A549 (cell line): ENCODE data around the gene KLHL34. TPM values are rescaled to one million over a fixed set of nuclear protein-coding genes. Genes with fewer than 3 reads are reported as not detected.
A peak's percentile ranks its signal among the peaks of the same experiment; 100 is the strongest.

Experiments
- ATAC-seq, 2 experiments: fragments of 200-7000 bp in 1 of 2; fragments of >200 bp in 1 of 2; cut with Nextera tagmentation in 1 of 2; cut with Tn5 transposase in 1 of 2; 3 replicates each; pipeline versions ENCODE4 v1.8.0 to v1.9.1; 2018 to 2020; ENCODE audit warnings: mild to moderate bottlenecking in 1 of 2, moderate library complexity in 1 of 2
- CTCF ChIA-PET: fragments of 300-600 bp; sonication (Branson Sonifier 250); formaldehyde crosslinking; extraction: SDS; loops from one replicate; lab custom pipeline; 2021; ENCODE audit warnings: antibody characterized with exemption, inconsistent platforms; lab: Yijun Ruan, JAX
- POLR2A ChIA-PET: fragments of 350-600 bp; formaldehyde crosslinking; extraction: SDS; loops from one replicate; lab custom pipeline; 2021; ENCODE audit warnings: antibody characterized with exemption, inconsistent platforms; lab: Yijun Ruan, JAX
- DNase-seq, 2 experiments: peaks; one replicate each; pipeline versions ENCODE4 v3.0.0 to v3.0.0-alpha.2; 2011 to 2016; ENCODE audit warnings: low read depth in 1 of 2, low spot score in 1 of 2
- FAIRE-seq: peaks from 2 replicates; lab custom pipeline; 2011; peaks lifted over from hg19 to GRCh38; lab: Jason Lieb, UNC
- H3K27ac ChIP-seq, 2 experiments: fragments of >200 bp; sonication (Bioruptor Twin); formaldehyde crosslinking; 3 replicates each; pipeline ENCODE4 v1.5.1; 2016 to 2017
- H3K4me1 ChIP-seq: fragments of >200 bp; sonication (Bioruptor Twin); formaldehyde crosslinking; 3 replicates; pipeline ENCODE4 v1.6.1; 2016
- H3K4me2 ChIP-seq: fragments of >200 bp; sonication (Bioruptor Twin); formaldehyde crosslinking; 3 replicates; pipeline ENCODE4 v1.6.1; 2016
- H3K4me3 ChIP-seq: fragments of >200 bp; sonication (Bioruptor Twin); formaldehyde crosslinking; 3 replicates; pipeline ENCODE4 v1.5.1; 2016
- H3K9me3 ChIP-seq: fragments of >200 bp; sonication (Bioruptor Twin); formaldehyde crosslinking; 3 replicates; pipeline ENCODE4 v1.6.1; 2016
- BHLHE40 ChIP-seq: IDR thresholded peaks from 2 replicates; pipeline ENCODE4 v1.6.1; 2012; ENCODE audit warnings: low read depth, low read length, inconsistent platforms
- CBX2 ChIP-seq: fragments of 200-600 bp; sonication (generic); IDR thresholded peaks from 2 replicates; pipeline ENCODE4 v1.6.1; 2016; ENCODE audit warnings: low read depth, mild to moderate bottlenecking, borderline replicate concordance
- CBX8 ChIP-seq: fragments of 200-600 bp; sonication (generic); IDR thresholded peaks from 2 replicates; pipeline ENCODE4 v1.6.1; 2016
- CHD4 ChIP-seq: fragments of 200-600 bp; sonication (generic); IDR thresholded peaks from 2 replicates; pipeline ENCODE4 v1.6.1; 2016; ENCODE audit warnings: antibody characterized with exemption, mild to moderate bottlenecking, borderline replicate concordance
- EHF ChIP-seq: fragments of 250-450 bp; sonication (Bioruptor Pico); IDR thresholded peaks from 2 replicates; pipeline ENCODE4 v1.5.0; 2020; ENCODE audit warnings: mild to moderate bottlenecking
- EP300 ChIP-seq, 2 experiments: fragments of >200 bp; sonication (Bioruptor Twin); formaldehyde crosslinking; IDR thresholded peaks; 2 replicates in 1 of 2; 3 replicates in 1 of 2; pipeline ENCODE4 v1.6.1; 2016 to 2017
- GATA3 ChIP-seq: IDR thresholded peaks from 2 replicates; pipeline ENCODE4 v1.6.1; 2012; ENCODE audit warnings: borderline replicate concordance
- HDAC2 ChIP-seq: fragments of 200-600 bp; sonication (generic); IDR thresholded peaks from 2 replicates; pipeline ENCODE4 v1.6.1; 2016
- KDM1A ChIP-seq: fragments of 200-600 bp; sonication (generic); IDR thresholded peaks from 2 replicates; pipeline ENCODE4 v1.6.1; 2016; ENCODE audit warnings: low read depth, mild to moderate bottlenecking
- MYC ChIP-seq: IDR thresholded peaks from 2 replicates; pipeline ENCODE4 v1.6.1; 2012; ENCODE audit warnings: mild to moderate bottlenecking, inconsistent platforms, low read length, improper control_type of control experiment, borderline replicate concordance
- NPAS2 ChIP-seq: fragments of 250-450 bp; sonication (Bioruptor Pico); IDR thresholded peaks from 2 replicates; pipeline ENCODE4 v1.8.0; 2022; ENCODE audit warnings: mild to moderate bottlenecking, moderate library complexity, borderline replicate concordance
- NR3C1 ChIP-seq: fragments of >200 bp; sonication (Bioruptor Twin); formaldehyde crosslinking; IDR thresholded peaks from 3 replicates; pipeline ENCODE4 v1.6.1; 2017
- POLR2A ChIP-seq: IDR thresholded peaks from 2 replicates; pipeline ENCODE4 v1.6.1; 2012; ENCODE audit warnings: mild to moderate bottlenecking, low read length
- POLR2AphosphoS2 ChIP-seq: conservative IDR thresholded peaks from 2 replicates; pipeline ENCODE4 v1.6.1; 2012; ENCODE audit warnings: low read length, improper control_type of control experiment, inconsistent platforms
- RAD21 ChIP-seq, 2 experiments: fragments of >200 bp in 1 of 2; sonication (Bioruptor Twin) in 1 of 2; formaldehyde crosslinking in 1 of 2; IDR thresholded peaks in 1 of 2; conservative IDR thresholded peaks in 1 of 2; 2 replicates in 1 of 2; 3 replicates in 1 of 2; pipeline ENCODE4 v1.6.1; 2012 to 2018; ENCODE audit warnings: inconsistent platforms in 1 of 2
- RARB ChIP-seq: fragments of 250-450 bp; sonication (Bioruptor Pico); IDR thresholded peaks from 2 replicates; pipeline ENCODE4 v1.8.0; 2021; ENCODE audit warnings: mild to moderate bottlenecking, moderate library complexity
- RCOR1 ChIP-seq: fragments of 150-350 bp; IDR thresholded peaks from 2 replicates; pipeline ENCODE4 v1.6.1; 2014; ENCODE audit warnings: antibody characterized with exemption, low read length, low read depth
- SREBF2 ChIP-seq: fragments of 450-650 bp; IDR thresholded peaks from 2 replicates; pipeline ENCODE4 v1.6.1; 2014; ENCODE audit warnings: mild to moderate bottlenecking, moderate library complexity
- TFCP2L1 ChIP-seq: fragments of 250-450 bp; sonication (Bioruptor Pico); IDR thresholded peaks from 2 replicates; pipeline ENCODE4 v1.5.0; 2021; ENCODE audit warnings: mild to moderate bottlenecking
- WGBS: methylation state at CpG from one replicate; pipeline ENCODE4 v1.1.6; 2017; ENCODE audit errors: missing lambda C conversion rate; 5-methylcytosine and 5-hydroxymethylcytosine counted together
- polyA plus RNA-seq, 4 experiments: library from polyadenylated mRNA; depleted of rRNA in 3 of 4; stranded (reverse); fragments of >200 nt; fragmentation: RNase III in 1 of 4; extraction: RNeasy Plus Mini Kit Qiagen cat#74134 plus additional on column Dnase treatment in 1 of 4; gene quantifications; 2 replicates in 3 of 4; 3 replicates in 1 of 4; pipeline ENCODE4 v1.2.3, GENCODE V29; 2011 to 2017
- TF ChIP-seq, protein P1 (sequence below): fragments of 450-650 bp; IDR thresholded peaks from 2 replicates; pipeline ENCODE4 v1.6.1; 2014; ENCODE audit warnings: antibody characterized with exemption
- TF ChIP-seq, protein P2 (sequence below): IDR thresholded peaks from 2 replicates; pipeline ENCODE4 v1.6.1; 2012; ENCODE audit warnings: low read depth, borderline replicate concordance
- TF ChIP-seq, protein P3 (sequence below): fragments of >200 bp; sonication (Bioruptor Twin); formaldehyde crosslinking; IDR thresholded peaks from 2 replicates; pipeline ENCODE4 v1.6.1; 2016

KLHL34 gene
- polyA plus RNA-seq, 2 of the 4 experiments (the other 2 are of a cell fraction), result not detected

DNA sequence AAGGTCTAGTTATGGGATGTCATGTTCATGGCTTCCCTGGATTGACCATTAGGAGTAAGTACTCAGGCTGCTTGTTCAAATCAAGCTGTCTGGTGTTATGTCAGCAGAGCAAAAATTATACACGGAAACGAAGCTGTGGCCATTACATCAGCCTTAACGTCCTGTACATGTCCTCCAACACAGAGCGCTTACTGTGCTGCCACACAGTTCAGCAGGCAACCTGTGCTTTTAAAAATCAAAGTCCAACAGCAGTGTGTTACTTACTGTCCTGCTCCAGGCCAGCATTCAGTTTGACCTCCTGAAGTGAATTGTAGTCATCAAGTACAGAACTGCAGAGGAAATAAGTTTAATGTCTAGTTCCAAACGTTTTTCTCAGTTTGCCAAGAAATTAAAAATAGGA is 46.0 kb downstream of the KLHL34 start:
- FAIRE-seq, result peak; percentile 81
- CTCF ChIA-PET, result no interaction called here
- H3K4me2 ChIP-seq, result no peak overlapping the region
- no peak for TF ChIP-seq POLR2AphosphoS2
- TF ChIP-seq, all 56 proteins: peak for 0
- H3K4me3 ChIP-seq, result no peak overlapping the region
- H3K4me1 ChIP-seq, result no peaks in the 10 kb centered on the region
- WGBS, result 58% methylated on average over 5 of the region's 5 CpGs
- no peak for DNase-seq
- H3K9me3 ChIP-seq, result no peaks in the 10 kb centered on the region
- H3K27ac ChIP-seq, result no peak overlapping the region
- no peak for ATAC-seq
- POLR2A ChIA-PET, result no interaction called here

DNA sequence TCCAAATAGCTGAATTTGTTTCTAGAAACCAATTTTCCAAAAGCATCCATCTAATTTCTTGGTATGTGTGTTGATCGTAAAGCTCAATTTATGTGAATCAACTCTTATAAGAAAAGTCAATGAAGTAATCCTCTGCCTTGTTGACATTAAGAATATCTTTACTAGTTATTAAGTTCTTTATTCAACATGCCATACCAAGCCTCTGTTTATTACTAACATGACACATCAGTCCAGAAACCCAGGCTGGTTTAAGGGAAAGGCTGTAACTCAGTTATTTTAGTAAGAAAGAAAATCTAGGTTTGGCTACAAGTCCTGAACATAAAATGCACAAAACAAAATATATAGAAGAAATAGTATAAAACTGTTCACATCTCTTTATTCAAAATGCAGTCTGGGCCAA is 48.0 kb downstream of the KLHL34 start:
- ATAC-seq, result no peak
- H3K4me1 ChIP-seq, result no peaks in the 10 kb centered on the region
- H3K4me2 ChIP-seq, result no peak overlapping the region
- WGBS, result 94% methylated on average over 1 of the region's 1 CpG
- POLR2A ChIA-PET, result no interaction called here
- no peak overlapping the region for H3K4me3 ChIP-seq
- TF ChIP-seq BHLHE40 (no peak), RCOR1 (no peak), RAD21 (conservative IDR thresholded peaks at IDR 0.05 in 1 of 2, IDR thresholded peaks at IDR 0.05 in 1 of 2) (no peak), TFCP2L1 (no peak), CBX8 (no peak), EP300 (IDR thresholded peaks at IDR 0.05) (no peak), NR3C1 (no peak), GATA3 (no peak), RARB (CRISPR knock-in tag) (no peak), NPAS2 (CRISPR knock-in tag) (no peak), CHD4 (no peak), KDM1A (no peak), HDAC2 (no peak), MYC (no peak)
- TF ChIP-seq, protein P1, sequence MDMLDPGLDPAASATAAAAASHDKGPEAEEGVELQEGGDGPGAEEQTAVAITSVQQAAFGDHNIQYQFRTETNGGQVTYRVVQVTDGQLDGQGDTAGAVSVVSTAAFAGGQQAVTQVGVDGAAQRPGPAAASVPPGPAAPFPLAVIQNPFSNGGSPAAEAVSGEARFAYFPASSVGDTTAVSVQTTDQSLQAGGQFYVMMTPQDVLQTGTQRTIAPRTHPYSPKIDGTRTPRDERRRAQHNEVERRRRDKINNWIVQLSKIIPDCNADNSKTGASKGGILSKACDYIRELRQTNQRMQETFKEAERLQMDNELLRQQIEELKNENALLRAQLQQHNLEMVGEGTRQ, result no peak
- DNase-seq, result no peak
- H3K9me3 ChIP-seq, result no peaks in the 10 kb centered on the region
- H3K27ac ChIP-seq, result no peak overlapping the region
- CTCF ChIA-PET, result no interaction called here
- no peak for FAIRE-seq

DNA sequence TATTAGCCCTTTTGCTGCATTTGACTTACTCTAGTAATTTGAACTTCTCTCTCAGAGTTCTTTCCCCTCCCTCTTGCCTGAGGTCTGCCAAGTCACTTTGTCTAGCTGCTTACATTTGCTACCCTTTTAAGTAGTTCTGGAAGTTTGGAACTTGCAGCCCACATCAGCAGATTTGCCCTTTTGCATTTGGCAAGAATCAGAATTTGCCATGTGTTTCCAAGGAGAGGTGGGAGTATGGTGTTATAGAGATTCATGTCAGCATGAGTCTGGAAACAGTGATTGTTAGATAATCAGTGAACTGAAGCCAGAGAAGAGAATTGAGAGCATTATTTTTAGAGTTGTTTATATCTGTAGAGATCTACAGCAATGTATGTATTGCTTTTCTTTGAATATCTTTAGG is 52.1 kb downstream of the KLHL34 start:
- ATAC-seq (no peak), DNase-seq (no peak), FAIRE-seq (peak; percentile 87)
- H3K4me3 ChIP-seq, result no peak overlapping the region
- H3K4me1 ChIP-seq, result no peaks in the 10 kb centered on the region
- TF ChIP-seq HDAC2 (no peak), POLR2AphosphoS2 (no peak), GATA3 (no peak), NPAS2 (CRISPR knock-in tag) (no peak), EHF (CRISPR knock-in tag) (no peak), POLR2A (no peak), CBX2 (no peak), SREBF2 (no peak), EP300 (IDR thresholded peaks at IDR 0.05) (no peak), TFCP2L1 (no peak), BHLHE40 (no peak)
- TF ChIP-seq, protein P2, sequence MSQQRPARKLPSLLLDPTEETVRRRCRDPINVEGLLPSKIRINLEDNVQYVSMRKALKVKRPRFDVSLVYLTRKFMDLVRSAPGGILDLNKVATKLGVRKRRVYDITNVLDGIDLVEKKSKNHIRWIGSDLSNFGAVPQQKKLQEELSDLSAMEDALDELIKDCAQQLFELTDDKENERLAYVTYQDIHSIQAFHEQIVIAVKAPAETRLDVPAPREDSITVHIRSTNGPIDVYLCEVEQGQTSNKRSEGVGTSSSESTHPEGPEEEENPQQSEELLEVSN, result no peak
- TF ChIP-seq, protein P3, sequence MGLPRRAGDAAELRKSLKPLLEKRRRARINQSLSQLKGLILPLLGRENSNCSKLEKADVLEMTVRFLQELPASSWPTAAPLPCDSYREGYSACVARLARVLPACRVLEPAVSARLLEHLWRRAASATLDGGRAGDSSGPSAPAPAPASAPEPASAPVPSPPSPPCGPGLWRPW, result no peak
- no peak overlapping the region for H3K4me2 ChIP-seq
- no peaks in the 10 kb centered on the region for H3K9me3 ChIP-seq
- ChIA-PET CTCF (no interaction called here), POLR2A (no interaction called here)
- H3K27ac ChIP-seq, result no peak overlapping the region

Other genes starting within 250 kb of the KLHL34 start
- 0.23 TPM in 1 of 2 replicates, not detected in the other for gene SMPX, start 99.8 kb upstream of the KLHL34 start, polyA plus RNA-seq (2011; rRNA removed)
- 0.13 TPM in 1 of 3 replicates, not detected in the others for gene SMPX, start 99.8 kb upstream of the KLHL34 start, polyA plus RNA-seq (2017; fragmentation: RNase III; extraction: RNeasy Plus Mini Kit Qiagen cat#74134 plus additional on column Dnase treatment)
- 56.5 and 65.6 TPM in 2 replicates for gene MBTPS2, start 181.3 kb upstream of the KLHL34 start, polyA plus RNA-seq (2011; rRNA removed)
- gene MBTPS2, start 181.3 kb upstream of the KLHL34 start, polyA plus RNA-seq (2017; fragmentation: RNase III; extraction: RNeasy Plus Mini Kit Qiagen cat#74134 plus additional on column Dnase treatment), result 24.0 to 24.7 TPM (median 24.3 TPM) in 3 replicates
- 1.8 and 2.2 TPM in 2 replicates for gene YY2, start 197.7 kb upstream of the KLHL34 start, polyA plus RNA-seq (2011; rRNA removed)
- 2.6 to 3.2 TPM (median 3.2 TPM) in 3 replicates for gene YY2, start 197.7 kb upstream of the KLHL34 start, polyA plus RNA-seq (2017; fragmentation: RNase III; extraction: RNeasy Plus Mini Kit Qiagen cat#74134 plus additional on column Dnase treatment)